Peyer's patch (tissue), 4 donors: ENCODE data around the gene SERPINB3.

Experiments
- POLR2A ChIP-seq, 2 donors: fragments of 450-650 bp; IDR thresholded peaks; one replicate each; pipeline ENCODE4 v1.5.1; 2017; ENCODE audit warnings: antibody characterized with exemption in 2 of 2, mild to moderate bottlenecking in 2 of 2, moderate library complexity in 2 of 2
- TF ChIP-seq, protein P1 (sequence below), 6 experiments: fragments of 450-650 bp in 4 of 6; fragments of 200-600 bp in 2 of 6; sonication (generic) in 1 of 6; IDR thresholded peaks; one replicate each; pipeline ENCODE4 v1.5.1; 2017 to 2019; ENCODE audit warnings: antibody characterized with exemption in 6 of 6, mild to moderate bottlenecking in 3 of 6, moderate library complexity in 1 of 6

DNA sequence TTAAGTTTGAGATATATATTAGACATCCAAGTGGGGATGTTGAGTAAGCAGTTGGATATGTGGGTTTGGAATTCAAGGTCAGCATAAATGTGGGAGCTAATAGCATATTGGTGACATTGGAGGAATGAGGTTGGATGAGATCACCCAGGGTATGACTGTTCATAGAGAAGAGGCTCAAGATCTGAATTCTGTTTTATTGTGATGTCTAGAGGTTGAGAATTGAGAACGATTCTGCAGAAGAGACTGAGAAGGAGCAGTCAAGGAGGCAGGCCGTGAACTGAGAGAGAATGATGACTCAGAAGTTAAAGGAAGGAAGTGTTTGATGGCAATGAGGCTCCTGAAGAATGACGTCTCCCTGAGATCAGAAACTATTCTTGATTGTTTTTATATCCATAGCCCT is 47.0 kb upstream of the SERPINB3 start:
- TF ChIP-seq, protein P1, sequence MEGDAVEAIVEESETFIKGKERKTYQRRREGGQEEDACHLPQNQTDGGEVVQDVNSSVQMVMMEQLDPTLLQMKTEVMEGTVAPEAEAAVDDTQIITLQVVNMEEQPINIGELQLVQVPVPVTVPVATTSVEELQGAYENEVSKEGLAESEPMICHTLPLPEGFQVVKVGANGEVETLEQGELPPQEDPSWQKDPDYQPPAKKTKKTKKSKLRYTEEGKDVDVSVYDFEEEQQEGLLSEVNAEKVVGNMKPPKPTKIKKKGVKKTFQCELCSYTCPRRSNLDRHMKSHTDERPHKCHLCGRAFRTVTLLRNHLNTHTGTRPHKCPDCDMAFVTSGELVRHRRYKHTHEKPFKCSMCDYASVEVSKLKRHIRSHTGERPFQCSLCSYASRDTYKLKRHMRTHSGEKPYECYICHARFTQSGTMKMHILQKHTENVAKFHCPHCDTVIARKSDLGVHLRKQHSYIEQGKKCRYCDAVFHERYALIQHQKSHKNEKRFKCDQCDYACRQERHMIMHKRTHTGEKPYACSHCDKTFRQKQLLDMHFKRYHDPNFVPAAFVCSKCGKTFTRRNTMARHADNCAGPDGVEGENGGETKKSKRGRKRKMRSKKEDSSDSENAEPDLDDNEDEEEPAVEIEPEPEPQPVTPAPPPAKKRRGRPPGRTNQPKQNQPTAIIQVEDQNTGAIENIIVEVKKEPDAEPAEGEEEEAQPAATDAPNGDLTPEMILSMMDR (IDR thresholded peaks at IDR 0.05): no peak
- TF ChIP-seq POLR2A (IDR thresholded peaks at IDR 0.05): no peak
